GM10847 (cell line): ENCODE data around the gene SMCO2.

Source experiments
- POLR2A ChIP-seq: IDR thresholded peaks from 2 replicates; pipeline ENCODE4 v1.6.1; 2011; ENCODE audit not compliant: insufficient read length; ENCODE audit errors: extremely low read depth

The SMCO2 gene

DNA sequence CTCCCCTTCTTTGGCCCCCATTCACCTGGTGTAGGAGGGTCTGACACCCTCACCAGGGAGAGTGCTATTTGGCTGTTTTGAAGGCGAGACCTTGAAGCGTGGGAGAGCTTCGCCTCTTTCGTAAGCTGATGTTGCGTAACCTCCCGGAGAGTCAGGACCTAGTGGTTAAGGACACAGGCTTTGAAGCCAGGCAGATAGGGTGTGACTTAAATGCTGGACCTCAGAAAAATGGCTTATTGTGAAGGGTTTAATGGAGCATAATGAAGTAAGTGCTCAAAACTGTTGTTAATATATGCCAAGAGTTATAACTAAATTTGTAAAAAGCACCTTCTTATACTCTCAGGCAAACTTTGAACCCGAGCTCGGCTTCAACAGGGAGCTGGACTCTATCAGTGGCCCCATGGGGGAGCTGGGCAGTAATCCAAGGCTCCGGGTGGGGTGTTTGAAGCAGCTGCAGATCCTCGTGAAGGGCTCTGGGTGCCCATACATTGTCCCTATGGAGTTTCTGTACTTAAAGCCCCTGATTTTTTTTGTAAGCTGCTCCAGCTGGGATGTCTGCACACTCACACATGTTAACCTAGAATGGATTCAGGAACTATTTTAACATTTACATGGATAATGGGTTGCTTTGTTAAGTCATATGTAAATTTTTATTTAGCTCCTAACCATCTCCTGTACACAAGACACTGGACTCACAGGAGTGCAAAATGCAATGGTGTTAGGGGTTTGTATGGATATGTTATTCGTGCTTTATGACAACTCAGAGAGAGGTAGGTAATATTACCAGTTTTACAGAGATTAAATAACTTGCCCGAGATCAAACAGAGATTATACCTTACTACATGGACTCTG lies 103.5 kb downstream of the SMCO2 start:
- no peak for TF ChIP-seq POLR2A

- no peak for TF ChIP-seq POLR2A
These were observed 104.1 kb downstream of the SMCO2 start for GRCh38 chr12:27550653-27550975.

DNA sequence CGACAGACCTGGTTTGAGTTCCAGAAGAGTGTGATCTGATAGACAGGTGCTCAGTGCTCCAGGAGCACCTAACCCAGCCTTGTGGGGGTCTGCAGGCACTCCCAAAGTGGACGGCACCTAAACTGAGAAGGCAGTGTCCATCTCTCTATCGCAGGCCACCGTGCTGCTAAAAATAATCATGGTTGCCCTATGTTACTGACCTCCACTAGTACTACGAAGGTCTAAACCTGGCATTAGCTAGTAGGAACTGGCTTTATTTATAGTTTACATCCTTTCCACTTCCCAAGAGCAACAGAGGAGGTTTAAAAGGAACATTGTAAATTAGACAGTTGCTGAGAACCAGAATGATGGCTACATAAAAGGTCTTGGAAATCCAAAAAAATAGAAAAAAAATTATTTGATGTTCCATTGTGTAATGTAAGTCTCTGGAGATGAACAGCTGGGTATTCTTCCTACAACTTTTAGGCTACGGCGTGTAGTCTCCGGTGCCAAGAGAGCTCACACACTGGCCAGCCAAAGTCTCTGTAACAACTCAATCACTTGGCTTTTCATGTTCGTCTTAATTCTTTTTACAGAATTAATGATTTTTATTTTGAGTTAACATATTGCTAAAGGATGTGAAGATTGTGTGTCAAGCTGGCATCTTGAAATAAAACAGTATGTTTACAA lies 104.8 kb downstream of the SMCO2 start:
- no peak for TF ChIP-seq POLR2A
